ENCODE results near the gene SUN2. TPM values are rescaled to one million over a fixed set of nuclear protein-coding genes. Genes with fewer than 3 reads are reported as not detected.
A peak's percentile ranks its signal among the peaks of the same experiment; 100 is the strongest.

SUN2 gene
- total RNA-seq, 3 donors from 2014 or later (not counting 1 experiment from before 2014, with no cell fraction given) = 882 to 1,056 (median 886) TPM

DNA sequence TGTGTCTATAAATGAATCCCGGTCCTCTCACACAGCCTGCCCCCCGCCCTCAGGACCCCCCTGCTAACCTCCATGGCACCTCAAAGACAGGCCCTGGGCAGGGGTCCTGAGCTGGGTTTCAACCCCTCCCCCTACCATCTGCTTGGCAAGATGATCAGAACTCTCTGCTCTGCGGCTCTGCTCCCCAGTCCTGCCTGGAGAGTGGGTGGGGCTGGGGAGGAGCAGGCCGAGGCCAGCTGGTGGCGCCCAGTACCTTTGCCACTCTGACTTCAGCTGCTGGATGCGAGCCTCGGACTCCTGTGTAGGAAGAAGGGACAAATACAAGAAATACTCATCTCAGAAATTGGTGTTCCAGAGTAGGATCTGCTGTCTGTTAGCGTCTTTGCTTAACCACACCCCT lies 15.0 kb downstream of the SUN2 start:
- Histone ChIP-seq H3K36me3 (ENCODE audit: control insufficient read depth, insufficient read depth, low read length) (peaks cover 100% of the 10 kb centered on the region), H3K27me3 (ENCODE audit: control insufficient read depth, insufficient read depth, low read length) (no peaks in the 10 kb centered on the region), H3K4me3 (ENCODE audit: low read length) (no peak overlapping the region), H3K27ac (ENCODE audit: low read length) (no peak overlapping the region), H3K4me1 (ENCODE audit: control insufficient read depth, insufficient read depth, low read length) (peaks cover 69% of the 10 kb centered on the region), H3K9me3 (ENCODE audit: control insufficient read depth, insufficient read depth, low read length) (no peaks in the 10 kb centered on the region)
- whole genome bisulfite sequencing (ENCODE audit: insufficient coverage) = 93% methylated on average over 8 of the region's 8 CpGs
- intact Hi-C loops (cut with micrococcal nuclease) = no loop called here
- Mint-ChIP-seq H3K36me3 (no peaks in the 10 kb centered on the region), H3K27ac (peak overlapping the region; percentile 61 to 73), H3K4me3 (no peak overlapping the region), H3K27me3 (ENCODE audit: low read depth in 2 of 2) (no peaks in the 10 kb centered on the region), H3K9me3 (no peaks in the 10 kb centered on the region), H3K4me1 (peaks cover 16 to 53% of the 10 kb centered on the region in 2 donors)
- no peak for DNase-seq
- TF ChIP-seq, protein P1, sequence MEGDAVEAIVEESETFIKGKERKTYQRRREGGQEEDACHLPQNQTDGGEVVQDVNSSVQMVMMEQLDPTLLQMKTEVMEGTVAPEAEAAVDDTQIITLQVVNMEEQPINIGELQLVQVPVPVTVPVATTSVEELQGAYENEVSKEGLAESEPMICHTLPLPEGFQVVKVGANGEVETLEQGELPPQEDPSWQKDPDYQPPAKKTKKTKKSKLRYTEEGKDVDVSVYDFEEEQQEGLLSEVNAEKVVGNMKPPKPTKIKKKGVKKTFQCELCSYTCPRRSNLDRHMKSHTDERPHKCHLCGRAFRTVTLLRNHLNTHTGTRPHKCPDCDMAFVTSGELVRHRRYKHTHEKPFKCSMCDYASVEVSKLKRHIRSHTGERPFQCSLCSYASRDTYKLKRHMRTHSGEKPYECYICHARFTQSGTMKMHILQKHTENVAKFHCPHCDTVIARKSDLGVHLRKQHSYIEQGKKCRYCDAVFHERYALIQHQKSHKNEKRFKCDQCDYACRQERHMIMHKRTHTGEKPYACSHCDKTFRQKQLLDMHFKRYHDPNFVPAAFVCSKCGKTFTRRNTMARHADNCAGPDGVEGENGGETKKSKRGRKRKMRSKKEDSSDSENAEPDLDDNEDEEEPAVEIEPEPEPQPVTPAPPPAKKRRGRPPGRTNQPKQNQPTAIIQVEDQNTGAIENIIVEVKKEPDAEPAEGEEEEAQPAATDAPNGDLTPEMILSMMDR (IDR thresholded peaks at IDR 0.05) = no peak
- ATAC-seq = no peak

DNA sequence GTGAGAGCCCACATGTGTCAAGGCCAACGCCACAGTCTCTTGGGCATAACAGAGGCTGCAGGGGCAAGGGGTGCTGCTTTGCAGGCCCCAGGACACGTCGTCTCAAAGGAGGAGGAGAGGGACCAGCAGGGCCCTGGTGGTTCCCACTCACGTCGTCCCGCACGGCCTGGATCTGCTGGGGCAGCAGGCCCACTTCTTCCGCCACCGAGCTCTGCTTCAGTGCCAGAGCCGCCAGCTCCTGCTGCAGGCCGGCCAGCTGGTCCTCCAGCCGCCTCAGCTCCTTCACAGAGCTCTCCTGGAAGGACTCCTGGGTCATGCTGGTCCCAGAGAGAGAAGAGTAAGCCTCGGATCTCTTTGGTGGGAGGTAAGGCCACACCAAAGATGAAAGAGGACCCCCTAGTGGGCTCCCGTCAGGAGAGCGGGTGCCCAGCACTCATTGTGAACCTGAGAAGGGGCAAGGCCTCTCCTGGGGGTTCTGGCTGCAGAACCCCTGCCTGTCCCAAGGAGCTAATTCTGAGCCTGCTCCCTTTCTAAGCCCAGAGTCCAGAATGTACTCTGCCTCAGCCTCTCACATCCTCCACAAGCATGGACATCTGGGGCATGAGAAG lies 15.6 kb downstream of the SUN2 start:
- peaks cover 16 to 56% of the 10 kb centered on the region in 2 donors for H3K4me1 Mint-ChIP-seq
- ATAC-seq = no peak
- no peaks in the 10 kb centered on the region for H3K36me3 Mint-ChIP-seq
- peak overlapping the region in 1 of 2 donors; percentile 73 for H3K27ac Mint-ChIP-seq
- WGBS (ENCODE audit: insufficient coverage) = 94% methylated on average over 15 of the region's 15 CpGs
- no peaks in the 10 kb centered on the region for H3K27me3 Mint-ChIP-seq (ENCODE audit: low read depth in 2 of 2)
- TF ChIP-seq, protein P1 (IDR thresholded peaks at IDR 0.05) = no peak
- Histone ChIP-seq H3K36me3 (ENCODE audit: control insufficient read depth, insufficient read depth, low read length) (peaks cover 100% of the 10 kb centered on the region), H3K4me3 (ENCODE audit: low read length) (no peak overlapping the region), H3K4me1 (ENCODE audit: control insufficient read depth, insufficient read depth, low read length) (peaks cover 70% of the 10 kb centered on the region), H3K27ac (ENCODE audit: low read length) (no peak overlapping the region), H3K9me3 (ENCODE audit: control insufficient read depth, insufficient read depth, low read length) (no peaks in the 10 kb centered on the region), H3K27me3 (ENCODE audit: control insufficient read depth, insufficient read depth, low read length) (no peaks in the 10 kb centered on the region)
- H3K4me3 Mint-ChIP-seq = no peak overlapping the region
- intact Hi-C loops (cut with micrococcal nuclease) = no loop called here
- H3K9me3 Mint-ChIP-seq = no peaks in the 10 kb centered on the region
- DNase-seq = no peak

DNA sequence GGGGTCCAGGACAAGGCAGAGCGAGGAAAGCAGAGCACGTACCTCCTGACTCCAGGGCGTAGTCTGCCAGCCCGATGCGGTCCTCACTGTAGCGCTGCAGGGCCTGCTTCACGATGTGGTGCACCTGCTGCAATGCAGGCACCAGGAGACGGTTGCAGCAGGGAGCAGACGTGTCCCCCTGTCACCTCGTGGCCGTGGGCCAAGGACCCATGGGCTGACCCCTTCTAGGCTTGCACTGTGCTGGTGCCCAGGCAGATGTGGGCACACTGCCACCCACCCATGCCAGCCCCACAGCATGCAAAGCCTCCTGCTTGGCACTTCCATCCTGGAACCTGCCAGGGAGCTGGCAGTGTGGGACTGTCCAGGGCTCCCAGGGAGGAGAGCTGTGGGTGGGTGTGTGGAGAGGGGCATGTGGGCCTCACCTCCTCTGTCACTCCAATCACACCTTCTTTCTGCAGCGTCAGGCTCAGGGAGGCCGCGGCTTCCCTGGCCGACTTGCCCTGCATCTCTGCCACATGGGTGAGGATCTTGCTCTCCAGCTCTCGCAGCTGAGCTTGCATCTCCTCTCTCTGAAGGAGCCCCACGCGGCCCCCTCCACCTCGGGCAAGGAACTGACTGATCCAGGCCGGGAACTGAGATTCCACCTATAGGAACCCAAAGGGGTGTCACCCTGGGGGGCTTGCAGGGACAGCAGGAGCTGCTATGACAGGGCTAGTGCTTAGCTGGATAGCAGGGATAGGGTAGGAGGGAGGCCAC lies 16.3 kb downstream of the SUN2 start:
- H3K27me3 ChIP-seq (ENCODE audit: control insufficient read depth, insufficient read depth, low read length) = no peaks in the 10 kb centered on the region
- intact Hi-C loops (cut with micrococcal nuclease) = no loop called here
- H3K27ac Mint-ChIP-seq = no peak overlapping the region
- H3K4me1 Mint-ChIP-seq = peaks cover 12 to 57% of the 10 kb centered on the region in 2 donors
- TF ChIP-seq, protein P1 (IDR thresholded peaks at IDR 0.05) = no peak
- no peak for DNase-seq
- no peak overlapping the region for H3K4me3 Mint-ChIP-seq
- no peaks in the 10 kb centered on the region for H3K27me3 Mint-ChIP-seq (ENCODE audit: low read depth in 2 of 2)
- H3K4me3 ChIP-seq (ENCODE audit: low read length) = no peak overlapping the region
- H3K4me1 ChIP-seq (ENCODE audit: control insufficient read depth, insufficient read depth, low read length) = peaks cover 65% of the 10 kb centered on the region
- no peaks in the 10 kb centered on the region for H3K36me3 Mint-ChIP-seq
- peak overlapping the region; percentile 19 for H3K27ac ChIP-seq (ENCODE audit: low read length)
- 95% methylated on average over 20 of the region's 20 CpGs for WGBS (ENCODE audit: insufficient coverage)
- H3K9me3 ChIP-seq (ENCODE audit: control insufficient read depth, insufficient read depth, low read length) = no peaks in the 10 kb centered on the region
- ATAC-seq = no peak
- no peaks in the 10 kb centered on the region for H3K9me3 Mint-ChIP-seq
- peaks cover 100% of the 10 kb centered on the region for H3K36me3 ChIP-seq (ENCODE audit: control insufficient read depth, insufficient read depth, low read length)

All from natural killer cell (primary cell).